HepG2 (cell line): ENCODE data around the gene NPHS1. TPM values are rescaled to one million over a fixed set of nuclear protein-coding genes. Genes with fewer than 3 reads are reported as not detected.

ENCODE experiments used
- ATAC-seq: fragments of 200-7000 bp; cut with Tn5 transposase; 3 replicates; pipeline ENCODE4 v1.9.1; 2020; ENCODE audit warnings: mild to moderate bottlenecking, moderate library complexity
- BruUV-seq: library from RNA; stranded (reverse); fragments of 400-500 nt; replicated peaks from 2 replicates; lab custom pipeline; 2021; lab: Mats Ljungman, UMichigan
- CTCF ChIA-PET: fragments of 300-600 bp; formaldehyde crosslinking; extraction: SDS; loops from one replicate; lab custom pipeline; 2021; ENCODE audit warnings: low total read pairs, inconsistent platforms, low intra/inter-chr PET ratio; lab: Yijun Ruan, JAX
- POLR2A ChIA-PET: fragments of 350-600 bp; sonication (Branson Sonifier 250); formaldehyde crosslinking; loops from one replicate; lab custom pipeline; 2020; ENCODE audit warnings: antibody characterized with exemption, inconsistent platforms; lab: Yijun Ruan, JAX
- DNase-seq: peaks from one replicate; pipeline ENCODE4 v3.0.0-alpha.2; 2015; ENCODE audit warnings: low spot score
- FAIRE-seq: peaks from 3 replicates; lab custom pipeline; 2011; peaks lifted over from hg19 to GRCh38; lab: Jason Lieb, UNC
- H2AFZ ChIP-seq: one replicate; pipeline ENCODE4 v1.6.1; 2011; ENCODE audit warnings: low read length, inconsistent platforms
- H3K27ac ChIP-seq: fragments of 300-600 bp; 3 replicates; pipeline ENCODE4 v1.8.0; 2011; ENCODE audit warnings: mixed run types, mild to moderate bottlenecking, mixed read lengths, low read length, inconsistent platforms; ENCODE audit not compliant: insufficient read depth; ENCODE audit errors: extremely low read length
- H3K27me3 ChIP-seq, 2 experiments: fragments of 200-600 bp in 1 of 2; 2 replicates in 1 of 2; 3 replicates in 1 of 2; pipeline versions ENCODE4 v1.6.0 to v1.8.0; 2011; ENCODE audit warnings: low read length in 2 of 2, mild to moderate bottlenecking in 2 of 2, moderate library complexity in 2 of 2, inconsistent platforms in 1 of 2; ENCODE audit not compliant: insufficient read depth in 2 of 2, control insufficient read depth in 1 of 2
- H3K36me3 ChIP-seq, 2 experiments: fragments of 200-600 bp in 1 of 2; replicated peaks in 1 of 2; 2 replicates in 1 of 2; 3 replicates in 1 of 2; pipeline versions ENCODE4 v1.5.1 to v1.8.0; 2011; ENCODE audit warnings: low read length in 2 of 2, inconsistent platforms in 1 of 2; ENCODE audit not compliant: insufficient read depth in 2 of 2, control insufficient read depth in 1 of 2
- H3K4me1 ChIP-seq: 2 replicates; pipeline ENCODE4 v1.5.1; 2012; ENCODE audit warnings: low read length, inconsistent platforms; ENCODE audit not compliant: insufficient read depth
- H3K4me2 ChIP-seq: 2 replicates; pipeline ENCODE4 v1.6.0; 2011; ENCODE audit warnings: low read depth, low read length, inconsistent platforms
- H3K4me3 ChIP-seq, 3 experiments: fragments of 200-600 bp in 1 of 3; sonication (generic), shearing (Covaris generic) in 1 of 3; replicated peaks in 1 of 3; 2 replicates each; pipeline ENCODE4 v1.5.1; 2011 to 2016; ENCODE audit warnings: low read length in 3 of 3, inconsistent platforms in 2 of 3, low read depth in 2 of 3, mild to moderate bottlenecking in 2 of 3, control low read depth in 1 of 3, mixed read lengths in 1 of 3; ENCODE audit not compliant: insufficient read depth in 1 of 3
- H3K79me2 ChIP-seq: one replicate; pipeline ENCODE4 v1.6.1; 2011; ENCODE audit warnings: low read length, inconsistent platforms; ENCODE audit not compliant: insufficient read depth
- H3K9ac ChIP-seq: 2 replicates; pipeline ENCODE4 v1.6.0; 2011; ENCODE audit warnings: mild to moderate bottlenecking, low read depth, low read length, inconsistent platforms; ENCODE audit not compliant: insufficient read depth
- H3K9me3 ChIP-seq: 2 replicates; pipeline ENCODE4 v1.5.1; 2012; ENCODE audit warnings: mild to moderate bottlenecking, low read length
- H4K20me1 ChIP-seq: 2 replicates; pipeline ENCODE4 v1.6.0; 2011; ENCODE audit warnings: inconsistent platforms, mild to moderate bottlenecking, low read length, moderate library complexity; ENCODE audit not compliant: insufficient read depth
- CBFB ChIP-seq: sonication (generic); formaldehyde crosslinking; IDR thresholded peaks from 2 replicates; pipeline ENCODE4 v1.4.0; 2020; ENCODE audit warnings: missing genetic modification reagents
- CHCHD3 ChIP-seq: sonication (generic); formaldehyde crosslinking; IDR thresholded peaks from 2 replicates; pipeline ENCODE4 v1.8.0; 2022; ENCODE audit warnings: mild to moderate bottlenecking, missing genetic modification reagents, moderate library complexity
- FOXC1 ChIP-seq: sonication (generic); formaldehyde crosslinking; IDR thresholded peaks from 2 replicates; pipeline ENCODE4 v1.8.0; 2022; ENCODE audit warnings: mild to moderate bottlenecking, missing genetic modification reagents, borderline replicate concordance
- HNF4G ChIP-seq, 2 experiments: sonication (generic) in 1 of 2; formaldehyde crosslinking in 1 of 2; IDR thresholded peaks; 2 replicates each; pipeline versions ENCODE4 v1.4.0 to v1.6.1; 2011 to 2020; ENCODE audit warnings: borderline replicate concordance in 2 of 2, low read depth in 2 of 2, mild to moderate bottlenecking in 2 of 2, low read length in 1 of 2, missing genetic modification reagents in 1 of 2, moderate library complexity in 1 of 2
- HNRNPLL ChIP-seq: fragments of 200-400 bp; formaldehyde crosslinking; IDR thresholded peaks from 2 replicates; pipeline ENCODE4 v1.6.1; 2017; ENCODE audit warnings: mild to moderate bottlenecking, low read depth, low read length; ENCODE audit not compliant: poor library complexity, severe bottlenecking
- MIER2 ChIP-seq: IDR thresholded peaks from 2 replicates; pipeline ENCODE4 v1.6.1; 2016; ENCODE audit warnings: missing biosample characterization, missing genetic modification reagents
- MZF1 ChIP-seq: sonication (generic); formaldehyde crosslinking; IDR thresholded peaks from 2 replicates; pipeline ENCODE4 v1.8.1; 2023; ENCODE audit warnings: mild to moderate bottlenecking, missing genetic modification reagents, borderline replicate concordance
- NFIC ChIP-seq: IDR thresholded peaks from 2 replicates; pipeline ENCODE4 v1.6.1; 2012; ENCODE audit warnings: mild to moderate bottlenecking, low read length, inconsistent platforms
- ONECUT2 ChIP-seq: sonication (generic); formaldehyde crosslinking; IDR thresholded peaks from 2 replicates; pipeline ENCODE4 v1.4.0; 2020; ENCODE audit warnings: missing genetic modification reagents
- POLR2AphosphoS5 ChIP-seq: IDR thresholded peaks from 2 replicates; pipeline ENCODE4 v1.6.1; 2012; ENCODE audit warnings: low read depth, low read length
- RBAK ChIP-seq: sonication (generic); formaldehyde crosslinking; IDR thresholded peaks from 2 replicates; pipeline ENCODE4 v1.5.1; 2020; ENCODE audit warnings: mild to moderate bottlenecking, missing genetic modification reagents
- SCMH1 ChIP-seq: sonication (generic); formaldehyde crosslinking; IDR thresholded peaks from 2 replicates; pipeline ENCODE4 v1.9.0; 2021; ENCODE audit warnings: missing genetic modification reagents, mild to moderate bottlenecking, borderline replicate concordance
- ZNF354B ChIP-seq: sonication (generic); formaldehyde crosslinking; IDR thresholded peaks from 2 replicates; pipeline ENCODE4 v1.8.0; 2022; ENCODE audit warnings: mild to moderate bottlenecking, missing genetic modification reagents
- WGBS: methylation state at CpG from one replicate; pipeline ENCODE4 v1.1.6; 2017; ENCODE audit warnings: low lambda C conversion rate; 5-methylcytosine and 5-hydroxymethylcytosine counted together
- in situ Hi-C: cut with HindIII; loops from 2 replicates; pipeline ENCODE4 v1.10.0; 2017; ENCODE audit warnings: low pct_unique_long_range_greater_than_20kb; ENCODE audit not compliant: extremely low pct_ligation_motif_present
- intact Hi-C: fragments of 100-400 bp; cut with micrococcal nuclease; formaldehyde crosslinking; loops from one replicate; pipeline ENCODE4 v1.10.0; 2022; ENCODE audit not compliant: unreplicated experiment
- polyA plus RNA-seq, 8 experiments: library from polyadenylated mRNA; depleted of rRNA in 3 of 8; stranded (reverse) in 7 of 8; unstranded in 1 of 8; fragments of >200 nt; fragmentation: Illumina TruSeq in 4 of 8; extraction: Trizol in 4 of 8; gene quantifications; 2 replicates each; pipeline versions ENCODE4 v1.2.1 to v1.2.3, GENCODE V29; 2011 to 2016; ENCODE audit warnings: low read depth in 4 of 8, missing spikeins in 1 of 8, mixed read lengths in 1 of 8; ENCODE audit not compliant: insufficient read depth in 1 of 8
- total RNA-seq, 5 experiments: library from RNA; depleted of rRNA; stranded (reverse); fragments of >200 nt; fragmentation: Illumina TruSeq; extraction: Trizol; gene quantifications; 2 replicates each; pipeline ENCODE4 v1.2.3, GENCODE V29; 2016; ENCODE audit warnings: low read depth in 1 of 5
- TF ChIP-seq, protein P1 (sequence below): sonication (generic); formaldehyde crosslinking; IDR thresholded peaks from 2 replicates; pipeline ENCODE4 v1.4.0; 2020; ENCODE audit warnings: missing genetic modification reagents
- TF ChIP-seq, protein P2 (sequence below): sonication (generic); formaldehyde crosslinking; IDR thresholded peaks from 2 replicates; pipeline ENCODE4 v1.4.0; 2020; ENCODE audit warnings: mild to moderate bottlenecking, missing genetic modification reagents

NPHS1 gene
- total and polyA plus RNA-seq, 2 of the 13 experiments (the other 11 are each of a cell fraction or from before 2014, with no cell fraction given): not detected

DNA sequence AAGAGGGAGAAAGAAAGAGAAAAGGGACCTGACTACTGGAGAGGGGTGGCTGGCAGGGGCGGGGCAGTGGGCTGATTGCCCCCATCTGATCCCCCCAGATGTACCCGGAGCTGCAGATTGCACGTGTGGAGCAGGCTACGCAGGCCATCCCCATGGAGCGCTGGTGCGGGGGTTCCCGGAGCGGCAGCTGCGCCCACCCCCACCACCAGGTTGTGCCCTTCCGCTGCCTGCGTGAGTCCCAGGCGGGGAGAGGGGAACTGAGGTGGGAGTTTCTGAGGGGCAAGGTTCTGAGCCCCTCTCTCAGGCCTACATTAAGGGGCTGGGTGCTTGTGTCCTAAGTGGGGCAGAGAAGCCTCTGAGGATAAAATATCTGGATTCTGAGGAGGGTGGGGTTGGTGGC, 18.5 kb upstream of the NPHS1 start:
- in situ Hi-C loops (no loop called here), intact Hi-C loops (no loop called here)
- Histone ChIP-seq H4K20me1 (no peaks in the 10 kb centered on the region), H3K4me3 (no peak overlapping the region), H3K36me3 (no peaks in the 10 kb centered on the region), H3K4me2 (no peak overlapping the region), H3K4me1 (peaks cover 16% of the 10 kb centered on the region), H3K27me3 (no peaks in the 10 kb centered on the region; a peak in 2 of 5 replicates), H3K9me3 (no peaks in the 10 kb centered on the region), H3K79me2 (no peaks in the 10 kb centered on the region), H2AFZ (no peak overlapping the region), H3K27ac (no peak overlapping the region), H3K9ac (no peak overlapping the region)
- no TSS peak for BruUV-seq
- ATAC-seq (no peak), DNase-seq (no peak), FAIRE-seq (no peak)
- ChIA-PET CTCF (no interaction called here), POLR2A (no interaction called here)
- 67% methylated on average over 3 of the region's 12 CpGs for WGBS
- TF ChIP-seq MZF1 (CRISPR knock-in tag) (no peak), HNRNPLL (no peak), CBFB (CRISPR knock-in tag) (no peak), CHCHD3 (no peak), RBAK (CRISPR knock-in tag) (no peak), POLR2AphosphoS5 (no peak), NFIC (no peak), ONECUT2 (CRISPR knock-in tag) (no peak), HNF4G (IDR thresholded peaks at IDR 0.05; ENCODE audit: borderline replicate concordance, low read depth, low read length) (no peak), HNF4G (CRISPR knock-in tag; IDR thresholded peaks at IDR 0.05; ENCODE audit: borderline replicate concordance, low read depth) (no peak), MIER2 (no peak), FOXC1 (CRISPR knock-in tag) (no peak), ZNF354B (CRISPR knock-in tag) (no peak), SCMH1 (CRISPR knock-in tag) (no peak)
- TF ChIP-seq, protein P1, sequence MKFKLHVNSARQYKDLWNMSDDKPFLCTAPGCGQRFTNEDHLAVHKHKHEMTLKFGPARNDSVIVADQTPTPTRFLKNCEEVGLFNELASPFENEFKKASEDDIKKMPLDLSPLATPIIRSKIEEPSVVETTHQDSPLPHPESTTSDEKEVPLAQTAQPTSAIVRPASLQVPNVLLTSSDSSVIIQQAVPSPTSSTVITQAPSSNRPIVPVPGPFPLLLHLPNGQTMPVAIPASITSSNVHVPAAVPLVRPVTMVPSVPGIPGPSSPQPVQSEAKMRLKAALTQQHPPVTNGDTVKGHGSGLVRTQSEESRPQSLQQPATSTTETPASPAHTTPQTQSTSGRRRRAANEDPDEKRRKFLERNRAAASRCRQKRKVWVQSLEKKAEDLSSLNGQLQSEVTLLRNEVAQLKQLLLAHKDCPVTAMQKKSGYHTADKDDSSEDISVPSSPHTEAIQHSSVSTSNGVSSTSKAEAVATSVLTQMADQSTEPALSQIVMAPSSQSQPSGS (CRISPR knock-in tag): no peak
- TF ChIP-seq, protein P2, sequence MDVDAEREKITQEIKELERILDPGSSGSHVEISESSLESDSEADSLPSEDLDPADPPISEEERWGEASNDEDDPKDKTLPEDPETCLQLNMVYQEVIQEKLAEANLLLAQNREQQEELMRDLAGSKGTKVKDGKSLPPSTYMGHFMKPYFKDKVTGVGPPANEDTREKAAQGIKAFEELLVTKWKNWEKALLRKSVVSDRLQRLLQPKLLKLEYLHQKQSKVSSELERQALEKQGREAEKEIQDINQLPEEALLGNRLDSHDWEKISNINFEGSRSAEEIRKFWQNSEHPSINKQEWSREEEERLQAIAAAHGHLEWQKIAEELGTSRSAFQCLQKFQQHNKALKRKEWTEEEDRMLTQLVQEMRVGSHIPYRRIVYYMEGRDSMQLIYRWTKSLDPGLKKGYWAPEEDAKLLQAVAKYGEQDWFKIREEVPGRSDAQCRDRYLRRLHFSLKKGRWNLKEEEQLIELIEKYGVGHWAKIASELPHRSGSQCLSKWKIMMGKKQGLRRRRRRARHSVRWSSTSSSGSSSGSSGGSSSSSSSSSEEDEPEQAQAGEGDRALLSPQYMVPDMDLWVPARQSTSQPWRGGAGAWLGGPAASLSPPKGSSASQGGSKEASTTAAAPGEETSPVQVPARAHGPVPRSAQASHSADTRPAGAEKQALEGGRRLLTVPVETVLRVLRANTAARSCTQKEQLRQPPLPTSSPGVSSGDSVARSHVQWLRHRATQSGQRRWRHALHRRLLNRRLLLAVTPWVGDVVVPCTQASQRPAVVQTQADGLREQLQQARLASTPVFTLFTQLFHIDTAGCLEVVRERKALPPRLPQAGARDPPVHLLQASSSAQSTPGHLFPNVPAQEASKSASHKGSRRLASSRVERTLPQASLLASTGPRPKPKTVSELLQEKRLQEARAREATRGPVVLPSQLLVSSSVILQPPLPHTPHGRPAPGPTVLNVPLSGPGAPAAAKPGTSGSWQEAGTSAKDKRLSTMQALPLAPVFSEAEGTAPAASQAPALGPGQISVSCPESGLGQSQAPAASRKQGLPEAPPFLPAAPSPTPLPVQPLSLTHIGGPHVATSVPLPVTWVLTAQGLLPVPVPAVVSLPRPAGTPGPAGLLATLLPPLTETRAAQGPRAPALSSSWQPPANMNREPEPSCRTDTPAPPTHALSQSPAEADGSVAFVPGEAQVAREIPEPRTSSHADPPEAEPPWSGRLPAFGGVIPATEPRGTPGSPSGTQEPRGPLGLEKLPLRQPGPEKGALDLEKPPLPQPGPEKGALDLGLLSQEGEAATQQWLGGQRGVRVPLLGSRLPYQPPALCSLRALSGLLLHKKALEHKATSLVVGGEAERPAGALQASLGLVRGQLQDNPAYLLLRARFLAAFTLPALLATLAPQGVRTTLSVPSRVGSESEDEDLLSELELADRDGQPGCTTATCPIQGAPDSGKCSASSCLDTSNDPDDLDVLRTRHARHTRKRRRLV (CRISPR knock-in tag): no peak
